CD14-positive monocyte (primary cell): ENCODE measurements around the gene GALNT6. TPM values are rescaled to one million over a fixed set of nuclear protein-coding genes. Genes with fewer than 3 reads are reported as not detected.

Experiments
- DNase-seq, 3 donors: peaks; one replicate each; pipeline ENCODE4 v3.0.0-alpha.2; 2011 to 2022
- H2AFZ ChIP-seq: 2 replicates; pipeline ENCODE4 v1.6.0; 2012; ENCODE audit warnings: mild to moderate bottlenecking, low read depth, low read length, inconsistent platforms; ENCODE audit not compliant: insufficient read depth, poor library complexity, severe bottlenecking
- H3K27ac ChIP-seq, 2 donors: 1 replicate in 1 of 2; 2 replicates in 1 of 2; pipeline ENCODE4 v1.5.1; 2012 to 2013; ENCODE audit warnings: low read length in 2 of 2, control low read depth in 1 of 2, inconsistent platforms in 1 of 2, low read depth in 1 of 2, mild to moderate bottlenecking in 1 of 2
- H3K27me3 ChIP-seq, 2 donors: one replicate each; pipeline versions ENCODE4 v1.6.0 to v1.6.1; 2011 to 2013; ENCODE audit warnings: low read length in 2 of 2; ENCODE audit not compliant: control insufficient read depth in 2 of 2, insufficient read depth in 2 of 2
- H3K36me3 ChIP-seq, 2 donors: replicated peaks in 1 of 2; 1 replicate in 1 of 2; 2 replicates in 1 of 2; pipeline versions ENCODE4 v1.5.1 to v1.6.1; 2012 to 2013; ENCODE audit warnings: low read length in 2 of 2, control low read depth in 1 of 2, inconsistent platforms in 1 of 2, mild to moderate bottlenecking in 1 of 2; ENCODE audit not compliant: insufficient read depth in 2 of 2, control insufficient read depth in 1 of 2
- H3K4me1 ChIP-seq, 2 donors: 1 replicate in 1 of 2; 2 replicates in 1 of 2; pipeline versions ENCODE4 v1.5.1 to v1.6.1; 2012 to 2013; ENCODE audit warnings: low read length in 2 of 2, control low read depth in 1 of 2, inconsistent platforms in 1 of 2, mild to moderate bottlenecking in 1 of 2, moderate library complexity in 1 of 2; ENCODE audit not compliant: insufficient read depth in 2 of 2, control insufficient read depth in 1 of 2
- H3K4me2 ChIP-seq: replicated peaks from 2 replicates; pipeline ENCODE3; 2012; ENCODE audit warnings: low read length, moderate library complexity, mild to moderate bottlenecking; ENCODE audit not compliant: poor library complexity, severe bottlenecking; ENCODE audit errors: extremely low read depth
- H3K4me3 ChIP-seq, 3 experiments: fragments of 200-600 bp in 1 of 3; sonication (generic) in 1 of 3; replicated peaks in 1 of 3; 1 replicate in 2 of 3; 2 replicates in 1 of 3; pipeline ENCODE4 v1.5.1; 2011 to 2013; ENCODE audit warnings: low read length in 3 of 3, mild to moderate bottlenecking in 3 of 3, control low read depth in 2 of 3, low read depth in 2 of 3, inconsistent platforms in 1 of 3, moderate library complexity in 1 of 3
- H3K79me2 ChIP-seq: 2 replicates; pipeline ENCODE4 v1.6.0; 2012; ENCODE audit warnings: mild to moderate bottlenecking, control low read depth, inconsistent platforms, low read length, moderate library complexity; ENCODE audit not compliant: insufficient read depth
- H3K9ac ChIP-seq: 2 replicates; pipeline ENCODE4 v1.6.0; 2017; ENCODE audit warnings: low read length, mild to moderate bottlenecking; ENCODE audit not compliant: insufficient read depth, poor library complexity, severe bottlenecking
- H3K9me3 ChIP-seq, 2 donors: replicated peaks in 1 of 2; 1 replicate in 1 of 2; 2 replicates in 1 of 2; pipeline versions ENCODE4 v1.5.1 to v1.6.1; 2012 to 2013; ENCODE audit warnings: low read length in 2 of 2, control low read depth in 1 of 2; ENCODE audit not compliant: control insufficient read depth in 1 of 2, insufficient read depth in 1 of 2
- H4K20me1 ChIP-seq: 2 replicates; pipeline ENCODE4 v1.6.0; 2012; ENCODE audit warnings: mild to moderate bottlenecking, low read length, control low read depth, moderate library complexity; ENCODE audit not compliant: insufficient read depth
- H3K27ac Mint-ChIP-seq, 7 donors: one replicate each; pipeline ENCODE4 v1.8.0; 2020; ENCODE audit warnings: mild to moderate bottlenecking in 7 of 7, mixed read lengths in 7 of 7, moderate library complexity in 6 of 7, inconsistent platforms in 2 of 7
- H3K27me3 Mint-ChIP-seq, 3 donors: one replicate each; pipeline ENCODE4 v1.8.0; 2021 to 2022; ENCODE audit warnings: low read depth in 3 of 3, mild to moderate bottlenecking in 3 of 3, mixed read lengths in 3 of 3, moderate library complexity in 3 of 3, inconsistent platforms in 1 of 3
- H3K36me3 Mint-ChIP-seq, 2 donors: one replicate each; pipeline ENCODE4 v1.8.0; 2020; ENCODE audit warnings: mixed read lengths in 2 of 2, inconsistent platforms in 1 of 2, mild to moderate bottlenecking in 1 of 2
- H3K4me1 Mint-ChIP-seq: one replicate; pipeline ENCODE4 v1.8.0; 2020; ENCODE audit warnings: mild to moderate bottlenecking, mixed read lengths
- H3K4me3 Mint-ChIP-seq, 2 donors: one replicate each; pipeline ENCODE4 v1.8.0; 2020; ENCODE audit warnings: mild to moderate bottlenecking in 2 of 2, mixed read lengths in 2 of 2, moderate library complexity in 1 of 2
- H3K9me3 Mint-ChIP-seq, 7 donors: one replicate each; pipeline ENCODE4 v1.8.0; 2020 to 2022; ENCODE audit warnings: mixed read lengths in 7 of 7, mild to moderate bottlenecking in 6 of 7, moderate library complexity in 6 of 7, inconsistent platforms in 2 of 7
- CTCF ChIP-seq: fragments of 200-600 bp; IDR thresholded peaks from one replicate; pipeline ENCODE4 v1.8.0; 2022; ENCODE audit warnings: antibody characterized with exemption, mild to moderate bottlenecking
- WGBS: methylation state at CpG from one replicate; pipeline ENCODE4 v1.1.5; 2013; ENCODE audit warnings: missing lambda C conversion rate; ENCODE audit not compliant: insufficient coverage; 5-methylcytosine and 5-hydroxymethylcytosine counted together
- intact Hi-C, 2 donors: fragments of 100-400 bp; cut with micrococcal nuclease; formaldehyde crosslinking; loops; one replicate each; pipeline versions ENCODE4 v1.15.0 to v1.15.1; 2023
- polyA plus RNA-seq, 3 donors: library from polyadenylated mRNA; depleted of rRNA in 1 of 3; unstranded in 2 of 3; stranded (reverse) in 1 of 3; fragments of 300-500 nt in 2 of 3; fragments of >200 nt in 1 of 3; fragmentation: Illumina TruSeq in 2 of 3; gene quantifications; 1 replicate in 2 of 3; 2 replicates in 1 of 3; pipeline ENCODE4 v1.2.3, GENCODE V29; 2012 to 2021

Gene GALNT6
- polyA plus RNA-seq, 3 donors: 3.2 to 12.9 (median 10.4) TPM

DNA sequence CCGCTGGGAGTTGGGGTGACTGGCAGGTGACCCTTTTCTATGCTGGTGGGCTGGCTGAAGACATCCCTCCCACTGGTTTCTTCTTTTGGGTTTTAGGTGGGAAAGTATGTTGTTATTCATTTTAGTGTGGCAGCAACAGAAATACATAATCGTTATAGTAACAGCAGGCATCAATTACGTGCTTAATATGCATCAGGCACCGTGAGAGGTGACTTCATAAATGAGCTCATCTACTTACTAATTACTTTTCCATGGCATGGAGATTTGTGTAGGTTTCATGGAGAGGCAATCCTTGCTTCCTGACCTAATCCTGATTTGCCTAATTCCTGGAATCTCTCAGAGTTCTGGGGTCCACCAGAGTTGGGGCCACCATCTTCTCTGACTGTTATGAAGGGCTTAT, 31.4 kb downstream of the GALNT6 start:
- no peak for DNase-seq
- H3K27me3 ChIP-seq: no peaks in the 10 kb centered on the region
- H3K4me2 ChIP-seq: no peak overlapping the region
- Mint-ChIP-seq H3K27ac (no peak overlapping the region), H3K9me3 (no peaks in the 10 kb centered on the region), H3K27me3 (no peaks in the 10 kb centered on the region), H3K4me3 (no peak overlapping the region), H3K4me1 (peaks cover 2% of the 10 kb centered on the region), H3K36me3 (peaks cover 80 to 82% of the 10 kb centered on the region in 2 donors)
- H3K9ac ChIP-seq: no peak overlapping the region
- H3K36me3 ChIP-seq: peaks cover 45 to 96% of the 10 kb centered on the region in 2 donors
- no peaks in the 10 kb centered on the region for H3K4me1 ChIP-seq
- TF ChIP-seq CTCF: no peak
- H3K9me3 ChIP-seq: no peaks in the 10 kb centered on the region
- WGBS: 100% methylated on average over 1 of the region's 4 CpGs
- no peaks in the 10 kb centered on the region for H3K79me2 ChIP-seq
- H3K4me3 ChIP-seq: no peak overlapping the region
- no peaks in the 10 kb centered on the region for H4K20me1 ChIP-seq
- intact Hi-C loops: no loop called here
- H2AFZ ChIP-seq: no peak overlapping the region
- H3K27ac ChIP-seq: no peak overlapping the region

- intact Hi-C loops: no loop called here
- 90% methylated on average over 6 of the region's 8 CpGs for WGBS
- TF ChIP-seq CTCF: no peak
- no peaks in the 10 kb centered on the region for H3K9me3 Mint-ChIP-seq
- H3K27ac Mint-ChIP-seq: no peak overlapping the region
- H3K36me3 Mint-ChIP-seq: peaks cover 75 to 80% of the 10 kb centered on the region in 2 donors
- peaks cover 2% of the 10 kb centered on the region for H3K4me1 Mint-ChIP-seq
- no peak for DNase-seq
- H3K27ac ChIP-seq: no peak overlapping the region
- no peak overlapping the region for H3K4me3 Mint-ChIP-seq
- no peak overlapping the region for H3K4me2 ChIP-seq
- H3K9me3 ChIP-seq: no peaks in the 10 kb centered on the region
- H2AFZ ChIP-seq: no peak overlapping the region
- H3K4me1 ChIP-seq: no peaks in the 10 kb centered on the region
- no peaks in the 10 kb centered on the region for H3K79me2 ChIP-seq
- H3K36me3 ChIP-seq: peaks cover 50 to 96% of the 10 kb centered on the region in 2 donors
- no peaks in the 10 kb centered on the region for H3K27me3 Mint-ChIP-seq
- no peak overlapping the region for H3K9ac ChIP-seq
- H3K4me3 ChIP-seq: no peak overlapping the region
- H4K20me1 ChIP-seq: no peaks in the 10 kb centered on the region
- H3K27me3 ChIP-seq: no peaks in the 10 kb centered on the region
These were observed 32.7 kb downstream of the GALNT6 start for GRCh38 chr12:51358496-51358895.
